Osteoblast (primary cell): ENCODE measurements around the gene TBX4. TPM values are rescaled to one million over a fixed set of nuclear protein-coding genes. Genes with fewer than 3 reads are reported as not detected.

Experiments
- DNase-seq: peaks from one replicate; pipeline ENCODE4 v3.0.0; 2011; ENCODE audit warnings: low spot score, mixed read lengths; ENCODE audit not compliant: insufficient read length; ENCODE audit errors: missing footprints
- H2AFZ ChIP-seq: 2 replicates; pipeline ENCODE4 v1.6.0; 2011; ENCODE audit warnings: mild to moderate bottlenecking, low read length
- H3K27ac ChIP-seq: 2 replicates; pipeline ENCODE4 v1.5.1; 2011; ENCODE audit warnings: mild to moderate bottlenecking, low read depth, low read length, moderate library complexity
- H3K27me3 ChIP-seq: 2 replicates; pipeline ENCODE4 v1.6.0; 2012; ENCODE audit warnings: mild to moderate bottlenecking, control low read depth, inconsistent platforms, low read length, moderate library complexity; ENCODE audit not compliant: insufficient read depth
- H3K36me3 ChIP-seq: 2 replicates; pipeline ENCODE4 v1.5.1; 2011; ENCODE audit warnings: mild to moderate bottlenecking, low read length, control low read depth, moderate library complexity; ENCODE audit not compliant: insufficient read depth
- H3K4me1 ChIP-seq: 2 replicates; pipeline ENCODE4 v1.5.1; 2011; ENCODE audit warnings: mild to moderate bottlenecking, low read length, control low read depth, moderate library complexity; ENCODE audit not compliant: insufficient read depth
- H3K4me2 ChIP-seq: 2 replicates; pipeline ENCODE4 v1.6.0; 2011; ENCODE audit warnings: mild to moderate bottlenecking, low read length; ENCODE audit not compliant: insufficient read depth
- H3K4me3 ChIP-seq: fragments of 200-600 bp; sonication (generic); 3 replicates; pipeline ENCODE4 v1.5.1; 2012; ENCODE audit warnings: mild to moderate bottlenecking, low read length, inconsistent platforms; ENCODE audit not compliant: insufficient read depth
- H3K79me2 ChIP-seq: 2 replicates; pipeline ENCODE4 v1.6.0; 2012; ENCODE audit warnings: mild to moderate bottlenecking, low read length, control low read depth, inconsistent platforms; ENCODE audit not compliant: insufficient read depth
- H3K9me3 ChIP-seq: 2 replicates; pipeline ENCODE4 v1.5.1; 2011; ENCODE audit warnings: low read depth, low read length, control low read depth
- H4K20me1 ChIP-seq: 2 replicates; pipeline ENCODE4 v1.6.0; 2012; ENCODE audit warnings: mild to moderate bottlenecking, low read length, control low read depth; ENCODE audit not compliant: insufficient read depth
- total RNA-seq: library from RNA; depleted of rRNA; stranded (reverse); fragments of >200 nt; gene quantifications from 2 replicates; pipeline ENCODE4 v1.2.3, GENCODE V29; 2012
- TF ChIP-seq, protein P1 (sequence below): IDR thresholded peaks from 2 replicates; pipeline ENCODE4 v1.5.1; 2011; ENCODE audit warnings: mild to moderate bottlenecking, low read depth, low read length, moderate library complexity; ENCODE audit errors: extremely low read depth

TBX4 gene
- total RNA-seq, 1 donor: not detected

DNA sequence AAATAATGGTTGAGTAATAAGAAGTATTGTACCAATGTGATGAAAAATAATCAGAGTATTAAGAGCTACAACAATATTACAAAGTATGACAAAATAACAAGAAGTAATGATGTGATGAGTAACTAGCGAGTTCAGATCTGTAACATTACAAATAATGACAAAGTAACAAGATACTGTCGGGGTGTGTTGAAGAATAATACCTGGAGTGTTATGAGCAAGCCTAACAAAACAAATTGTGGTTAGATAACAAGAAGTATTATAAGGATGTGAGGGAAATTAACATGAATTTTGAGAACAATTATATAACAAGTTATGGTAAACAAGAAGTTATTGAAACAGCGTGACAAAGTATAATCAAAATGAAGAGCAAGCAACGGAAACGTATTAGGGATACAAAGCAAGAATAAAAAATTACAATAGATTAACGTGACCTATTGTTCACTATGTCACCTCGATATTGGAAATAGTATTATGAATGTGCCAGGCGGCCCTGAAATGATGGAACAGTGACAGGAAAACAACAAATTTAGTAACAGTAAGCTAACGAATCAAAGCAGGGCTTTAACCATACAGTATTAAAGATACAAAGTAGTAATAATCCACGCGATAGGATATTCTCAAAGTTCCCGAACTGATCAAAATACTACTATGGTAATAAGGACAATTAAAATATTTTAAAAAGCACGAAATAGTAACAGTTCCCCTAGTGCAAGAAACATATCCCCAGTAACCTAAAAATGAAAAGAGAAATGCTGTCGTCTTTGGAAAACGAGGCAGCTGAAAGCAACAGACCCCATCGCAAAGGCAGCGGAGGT, 1.6 kb downstream of the TBX4 start:
- DNase-seq: peak; percentile 76
- Histone ChIP-seq H3K27ac (no peak overlapping the region), H3K4me2 (peak overlapping the region; percentile 41), H3K9me3 (no peaks in the 10 kb centered on the region), H3K27me3 (peaks cover 50% of the 10 kb centered on the region), H4K20me1 (no peaks in the 10 kb centered on the region), H3K36me3 (no peaks in the 10 kb centered on the region), H3K4me1 (no peaks in the 10 kb centered on the region), H2AFZ (no peak overlapping the region), H3K4me3 (peak overlapping the region; percentile 40), H3K79me2 (no peaks in the 10 kb centered on the region)
- TF ChIP-seq, protein P1, sequence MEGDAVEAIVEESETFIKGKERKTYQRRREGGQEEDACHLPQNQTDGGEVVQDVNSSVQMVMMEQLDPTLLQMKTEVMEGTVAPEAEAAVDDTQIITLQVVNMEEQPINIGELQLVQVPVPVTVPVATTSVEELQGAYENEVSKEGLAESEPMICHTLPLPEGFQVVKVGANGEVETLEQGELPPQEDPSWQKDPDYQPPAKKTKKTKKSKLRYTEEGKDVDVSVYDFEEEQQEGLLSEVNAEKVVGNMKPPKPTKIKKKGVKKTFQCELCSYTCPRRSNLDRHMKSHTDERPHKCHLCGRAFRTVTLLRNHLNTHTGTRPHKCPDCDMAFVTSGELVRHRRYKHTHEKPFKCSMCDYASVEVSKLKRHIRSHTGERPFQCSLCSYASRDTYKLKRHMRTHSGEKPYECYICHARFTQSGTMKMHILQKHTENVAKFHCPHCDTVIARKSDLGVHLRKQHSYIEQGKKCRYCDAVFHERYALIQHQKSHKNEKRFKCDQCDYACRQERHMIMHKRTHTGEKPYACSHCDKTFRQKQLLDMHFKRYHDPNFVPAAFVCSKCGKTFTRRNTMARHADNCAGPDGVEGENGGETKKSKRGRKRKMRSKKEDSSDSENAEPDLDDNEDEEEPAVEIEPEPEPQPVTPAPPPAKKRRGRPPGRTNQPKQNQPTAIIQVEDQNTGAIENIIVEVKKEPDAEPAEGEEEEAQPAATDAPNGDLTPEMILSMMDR: no peak

DNA sequence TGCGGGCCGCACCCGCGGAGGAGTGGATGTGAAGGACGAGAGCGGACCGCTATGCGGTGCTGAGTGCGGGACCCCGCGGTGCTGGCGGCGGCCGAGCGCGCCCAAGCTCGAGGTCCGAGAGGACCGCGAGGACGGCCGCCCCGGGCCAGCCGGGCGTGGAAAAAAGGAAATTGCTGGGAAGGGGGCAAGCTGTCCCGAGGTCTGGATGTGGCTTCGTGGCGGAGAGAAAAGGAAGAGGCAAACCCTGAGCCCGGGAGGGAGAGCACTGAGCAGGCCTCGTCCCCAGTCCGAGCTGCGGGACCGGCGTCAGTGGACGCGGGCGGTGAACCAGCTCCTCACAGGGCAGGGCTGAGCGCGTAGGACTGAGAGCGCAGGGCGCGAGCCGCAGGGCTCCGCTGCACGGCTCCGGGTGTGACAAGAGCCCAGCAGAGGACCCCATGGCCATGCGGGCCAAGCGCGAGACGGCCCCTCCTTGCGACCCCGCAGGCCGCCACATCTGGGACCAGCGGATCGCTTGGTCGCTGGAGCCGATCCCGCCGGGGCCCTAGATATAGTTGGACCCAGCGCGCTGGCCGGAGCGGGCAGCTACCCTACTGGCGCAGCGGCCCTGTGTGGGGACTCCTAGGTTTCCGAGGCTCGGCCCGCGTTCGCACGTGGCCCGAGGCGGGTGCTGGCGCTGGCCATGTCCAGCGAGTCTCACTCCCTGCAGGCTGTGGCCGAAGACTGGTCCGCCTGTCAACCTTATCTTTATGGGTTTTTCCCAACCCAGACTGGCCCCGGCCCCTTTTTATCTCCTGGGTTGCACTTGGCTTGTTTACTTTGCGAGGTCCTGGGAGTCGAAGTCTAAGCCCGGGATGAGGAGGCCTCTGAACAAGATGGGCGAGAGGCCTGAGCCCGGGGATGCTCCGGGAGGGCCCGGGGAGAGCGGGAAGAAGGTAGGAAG, 2.4 kb downstream of the TBX4 start:
- Histone ChIP-seq H3K9me3 (no peaks in the 10 kb centered on the region), H3K4me2 (peak overlapping the region; percentile 41), H3K4me1 (no peaks in the 10 kb centered on the region), H3K27ac (no peak overlapping the region), H3K4me3 (peak overlapping the region; percentile 40), H3K79me2 (no peaks in the 10 kb centered on the region), H3K36me3 (no peaks in the 10 kb centered on the region), H3K27me3 (peaks cover 50% of the 10 kb centered on the region), H4K20me1 (no peaks in the 10 kb centered on the region), H2AFZ (no peak overlapping the region)
- DNase-seq: peak; percentile 96
- TF ChIP-seq, protein P1: no peak

- H3K4me1 ChIP-seq: no peaks in the 10 kb centered on the region
- H3K4me3 ChIP-seq: no peak overlapping the region
- no peaks in the 10 kb centered on the region for H3K9me3 ChIP-seq
- no peak overlapping the region for H3K27ac ChIP-seq
- peaks cover 56% of the 10 kb centered on the region for H3K27me3 ChIP-seq
- peak; percentile 75 for DNase-seq
- TF ChIP-seq, protein P1: no peak
- no peaks in the 10 kb centered on the region for H3K79me2 ChIP-seq
- H3K36me3 ChIP-seq: no peaks in the 10 kb centered on the region
- H2AFZ ChIP-seq: no peak overlapping the region
- H3K4me2 ChIP-seq: no peak overlapping the region
- H4K20me1 ChIP-seq: no peaks in the 10 kb centered on the region
Observed at GRCh38 chr17:61455324-61456060, 3.3 kb downstream of the TBX4 start.
